HG02870 (cell line): ENCODE data around the gene SGCD.

Source experiments
- ATAC-seq: cut with Tn5 transposase; IDR thresholded peaks from one replicate; pipeline ENCODE4 v1.9.1; 2021; ENCODE audit warnings: mild to moderate bottlenecking, moderate library complexity; ENCODE audit not compliant: unreplicated experiment

Gene SGCD

GRCh38 chr5:156326718-156327259 is at the start of gene SGCD:
SGCD (plus strand) TSS chr5:156327164.
- no peak for ATAC-seq

GRCh38 chr5:156277290-156277689 is 49.7 kb upstream of the SGCD start:
- ATAC-seq: no peak

GRCh38 chr5:156295431-156295830 is 31.5 kb upstream of the SGCD start:
- no peak for ATAC-seq

- ATAC-seq: no peak
Observed at GRCh38 chr5:156310115-156310514, 16.8 kb upstream of the SGCD start.

- ATAC-seq: no peak
Observed at GRCh38 chr5:156312897-156313694, 13.9 kb upstream of the SGCD start.

GRCh38 chr5:156314416-156314815 is 12.5 kb upstream of the SGCD start:
- no peak for ATAC-seq

- no peak for ATAC-seq
Observed at GRCh38 chr5:156322666-156323065, 4.3 kb upstream of the SGCD start.

GRCh38 chr5:156327296-156327695 is 332 bp downstream of the SGCD start:
- ATAC-seq: no peak

- ATAC-seq: no peak
Observed at GRCh38 chr5:156328161-156328560, 1.2 kb downstream of the SGCD start.

GRCh38 chr5:156328766-156329165 is 1.8 kb downstream of the SGCD start:
- ATAC-seq: no peak

- ATAC-seq: no peak
Observed at GRCh38 chr5:156329171-156329611, 2.2 kb downstream of the SGCD start.

- ATAC-seq: no peak
Observed at GRCh38 chr5:156330141-156330870, 3.3 kb downstream of the SGCD start.

- no peak for ATAC-seq
Observed at GRCh38 chr5:156331181-156331580, 4.2 kb downstream of the SGCD start.

GRCh38 chr5:156331845-156332244 is 4.9 kb downstream of the SGCD start:
- ATAC-seq: no peak

- no peak for ATAC-seq
Observed at GRCh38 chr5:156332245-156332644, 5.3 kb downstream of the SGCD start.

GRCh38 chr5:156339139-156339841 is 12.3 kb downstream of the SGCD start:
- no peak for ATAC-seq

- ATAC-seq: no peak
Observed at GRCh38 chr5:156340893-156341292, 13.9 kb downstream of the SGCD start.

- ATAC-seq: no peak
Observed at GRCh38 chr5:156350256-156350655, 23.3 kb downstream of the SGCD start.

- ATAC-seq: no peak
Observed at GRCh38 chr5:156351423-156351822, 24.5 kb downstream of the SGCD start.

GRCh38 chr5:156354571-156354970 is 27.6 kb downstream of the SGCD start:
- ATAC-seq: no peak

GRCh38 chr5:156356238-156356637 is 29.3 kb downstream of the SGCD start:
- no peak for ATAC-seq
